GM21367 (cell line): ENCODE data around the gene MARVELD3.
"Not testable (repeated sequence)": the region's sequence is repeated elsewhere in the genome, so short reads cannot be mapped to it uniquely, and the experiment has no call there.

Experiments
- ATAC-seq: cut with Tn5 transposase; IDR thresholded peaks from one replicate; pipeline ENCODE4 v1.9.1; 2021; ENCODE audit not compliant: unreplicated experiment

MARVELD3 gene

DNA sequence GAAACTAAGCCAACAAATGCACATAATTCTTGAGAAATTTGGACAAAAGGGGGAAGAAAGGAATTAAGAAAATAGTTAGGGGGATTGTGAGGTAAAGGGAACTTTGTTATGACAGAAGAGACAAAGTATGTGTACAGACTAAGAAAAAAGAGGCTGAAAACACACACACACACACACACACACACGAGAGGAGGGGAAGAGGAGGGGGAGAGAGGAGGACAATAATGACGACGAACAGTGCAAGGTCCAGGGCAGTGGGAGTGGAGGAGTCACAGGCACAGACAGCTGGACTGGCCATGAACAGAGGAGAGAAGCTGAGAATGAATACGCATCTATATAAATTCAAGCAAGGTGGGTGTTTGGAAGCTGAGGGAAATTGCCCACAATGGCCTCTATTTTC lies 44.6 kb downstream of the MARVELD3 start:
- ATAC-seq: no peak

DNA sequence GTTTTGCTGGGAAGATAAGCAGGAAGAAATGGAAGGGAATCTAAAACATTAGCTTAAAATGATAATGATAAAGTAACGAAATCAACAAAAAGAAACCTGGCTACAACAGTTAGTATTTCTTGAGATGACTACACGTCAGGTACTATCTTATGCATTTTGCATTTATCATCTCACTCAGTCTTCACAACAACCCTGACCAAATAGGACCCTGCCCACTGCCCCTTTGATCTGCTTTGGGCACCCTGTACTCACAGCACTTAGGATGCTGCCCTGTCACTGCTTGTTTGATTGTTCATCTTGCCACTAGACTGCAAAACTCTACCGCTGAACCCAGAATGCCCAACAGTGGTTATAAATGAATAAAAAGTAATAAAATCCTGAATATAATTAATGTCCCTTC lies 45.2 kb downstream of the MARVELD3 start:
- no peak for ATAC-seq

DNA sequence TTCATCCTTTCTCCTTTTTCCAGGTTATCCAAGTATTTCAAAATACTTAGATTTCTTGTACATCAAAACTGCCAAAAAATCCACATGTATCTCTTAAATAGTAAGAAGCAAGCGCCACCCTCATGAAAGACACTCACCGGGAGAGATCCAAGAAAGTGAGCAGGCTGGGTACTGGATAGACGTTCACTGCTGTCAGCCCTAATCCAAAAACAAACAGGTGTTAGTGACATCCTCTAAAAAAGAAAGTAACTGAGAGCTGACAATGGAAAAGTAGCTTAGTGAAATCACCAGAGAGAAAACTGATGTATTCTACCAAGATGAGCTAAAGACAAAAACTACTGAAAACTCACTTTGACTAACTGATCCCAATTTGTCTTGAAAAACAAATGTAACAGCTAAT lies 46.1 kb downstream of the MARVELD3 start:
- no peak for ATAC-seq

DNA sequence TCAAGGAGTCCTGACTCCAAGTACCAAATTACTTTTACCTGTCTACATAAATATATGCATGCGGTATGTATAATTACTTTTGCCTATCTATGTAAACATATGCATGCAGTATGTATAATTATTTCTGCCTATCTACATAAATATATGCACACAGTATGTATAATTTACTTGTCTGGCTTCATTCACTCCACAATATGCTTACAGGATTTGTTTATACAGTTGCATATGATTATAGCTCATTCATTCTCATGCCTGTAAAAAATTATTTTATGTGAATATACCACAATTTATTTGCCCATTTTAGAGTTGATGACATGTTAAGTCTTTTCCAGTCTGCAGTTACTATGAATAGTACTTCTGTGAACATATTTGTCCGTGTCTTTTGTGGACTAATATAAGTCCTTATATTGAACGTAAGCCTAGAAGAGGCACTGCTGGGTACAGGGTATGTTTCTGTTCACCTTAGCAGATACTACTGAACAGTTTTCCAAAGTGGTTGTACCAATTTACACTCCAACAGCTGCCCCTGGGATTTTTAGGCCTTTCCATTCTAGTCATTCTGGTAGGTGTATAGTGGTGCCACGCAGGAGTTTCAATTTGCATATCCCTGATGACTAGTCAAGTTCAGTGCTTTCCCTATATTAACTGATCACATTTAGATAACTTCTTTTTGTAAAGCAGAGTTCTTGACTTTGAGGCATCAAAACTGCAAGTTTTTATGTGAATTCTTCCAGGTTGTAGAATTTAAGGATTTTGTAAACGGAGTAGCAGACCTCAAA lies 47.0 kb downstream of the MARVELD3 start:
- ATAC-seq: no peak

DNA sequence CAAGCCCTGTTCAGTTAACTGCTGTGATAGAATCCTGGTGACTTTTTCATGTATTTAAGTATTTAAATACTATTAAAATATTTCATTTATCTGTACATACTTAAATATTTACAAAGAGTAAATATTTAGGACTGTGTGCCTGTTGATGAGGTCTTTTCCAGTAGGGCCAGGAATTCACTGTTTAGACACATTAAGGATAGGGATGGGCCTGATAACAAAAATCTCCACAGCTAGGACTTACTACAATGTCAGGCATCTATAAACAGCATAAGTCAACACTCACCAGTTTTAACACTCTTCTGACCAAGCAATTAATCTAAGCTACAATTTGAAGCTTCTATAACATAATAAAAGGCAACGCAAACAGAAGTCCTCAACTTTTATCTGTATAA lies 47.6 kb downstream of the MARVELD3 start:
- ATAC-seq: no peak

DNA sequence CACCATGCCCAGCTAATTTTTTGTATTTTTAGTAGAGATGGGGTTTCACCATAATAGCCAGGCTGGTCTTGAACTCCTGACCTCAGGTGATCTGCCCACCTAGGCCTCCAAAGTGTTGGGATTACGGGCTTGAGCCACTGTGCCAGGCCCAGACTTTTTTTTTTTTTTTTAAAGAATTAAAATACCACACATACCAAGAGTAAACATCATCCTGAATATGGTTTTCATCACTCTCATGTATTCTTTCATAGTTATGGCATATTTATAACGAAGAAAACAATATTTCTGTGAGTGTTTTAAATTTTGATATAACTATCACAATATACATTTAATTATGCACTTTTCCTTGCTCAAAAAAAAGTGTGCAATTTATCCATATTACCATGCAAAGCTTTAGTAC lies 48.2 kb downstream of the MARVELD3 start:
- no peak for ATAC-seq

DNA sequence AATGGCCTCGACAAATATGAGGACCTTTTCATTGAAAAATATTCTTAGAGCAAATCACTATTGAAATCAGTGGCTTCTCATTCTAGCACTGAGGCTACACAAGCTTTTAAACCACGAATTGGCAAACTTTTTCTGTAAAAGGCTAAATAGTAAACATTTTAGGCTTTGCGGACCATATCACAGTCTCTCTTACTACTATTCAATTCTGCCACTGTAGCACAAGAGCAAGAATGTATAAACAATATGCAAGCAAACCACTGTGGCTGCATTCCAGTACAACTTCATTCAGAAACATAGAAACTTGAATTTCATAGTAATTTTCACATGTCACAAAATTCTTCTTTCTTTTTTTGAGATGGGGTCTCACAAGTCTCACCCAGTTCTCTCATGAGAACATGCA lies 49.4 kb downstream of the MARVELD3 start:
- no peak for ATAC-seq

DNA sequence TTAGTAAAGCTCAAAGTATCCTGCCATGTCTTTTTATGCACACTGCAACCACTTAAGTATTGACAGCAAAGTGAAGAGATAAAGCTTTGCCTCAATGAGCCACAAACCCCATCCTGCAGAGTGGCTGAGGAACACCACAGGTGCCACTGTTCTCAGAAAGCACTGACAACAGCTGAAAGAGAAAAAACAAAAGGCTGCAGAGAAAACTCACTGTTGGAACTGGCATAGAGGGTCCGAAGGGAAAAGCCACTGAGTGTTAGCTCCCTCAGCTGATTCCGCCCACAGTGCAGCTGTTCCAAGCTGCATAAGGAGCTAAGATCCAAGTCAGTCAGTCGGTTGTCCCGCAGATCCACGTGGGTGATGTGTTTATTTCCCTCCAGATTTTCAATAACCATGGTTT lies 50.3 kb downstream of the MARVELD3 start:
- ATAC-seq: no peak

DNA sequence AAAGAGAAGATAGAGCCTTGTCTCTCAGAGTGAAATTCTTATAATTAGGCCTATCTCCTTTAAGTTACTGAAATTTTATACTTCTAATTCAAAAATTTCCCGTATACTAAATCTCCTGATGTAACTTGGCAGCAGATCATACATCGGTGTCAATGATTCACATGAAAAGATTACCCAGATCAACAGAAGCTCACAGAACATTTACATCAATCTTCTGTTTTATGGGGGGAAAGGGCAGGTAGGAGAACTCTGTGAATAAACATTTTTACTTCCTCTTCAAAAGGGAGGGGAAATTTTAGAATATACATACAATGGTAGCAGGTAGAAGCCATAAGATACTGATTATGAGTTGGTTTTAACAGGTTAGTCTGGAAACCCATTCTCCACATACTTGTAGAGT lies 55.4 kb downstream of the MARVELD3 start:
- no peak for ATAC-seq

DNA sequence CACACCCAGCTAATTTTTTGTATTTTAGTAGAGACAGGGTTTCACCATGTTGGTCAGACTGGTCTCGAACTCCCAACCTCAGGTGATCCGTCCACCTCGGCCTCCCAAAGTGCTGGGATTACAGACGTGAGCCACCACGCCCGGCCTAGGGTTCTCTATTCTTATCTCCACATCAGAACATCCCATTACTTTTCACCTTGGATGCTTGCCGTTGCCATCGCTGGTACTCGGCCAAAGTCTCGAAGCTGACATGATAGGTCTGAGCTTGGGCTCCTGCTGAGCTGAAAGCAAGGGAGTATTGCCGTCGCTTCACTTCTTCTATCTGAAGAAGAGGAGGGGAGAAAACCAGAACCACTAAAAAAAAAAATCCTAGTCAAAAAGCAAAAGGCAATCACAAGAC lies 58.3 kb downstream of the MARVELD3 start:
- ATAC-seq: not testable (repeated sequence)
